H54 (cell line): ENCODE data around the gene TFG.
A peak's percentile ranks its signal among the peaks of the same experiment; 100 is the strongest.

Source experiments
- DNase-seq: peaks from one replicate; pipeline ENCODE4 v3.0.0; 2011; ENCODE audit warnings: low spot score, mixed read lengths; ENCODE audit not compliant: insufficient read length
- FAIRE-seq: peaks from 3 replicates; lab custom pipeline; 2011; peaks lifted over from hg19 to GRCh38; lab: Jason Lieb, UNC
- POLR2A ChIP-seq: IDR thresholded peaks from 2 replicates; pipeline ENCODE4 v1.6.1; 2011; ENCODE audit warnings: low read depth, mild to moderate bottlenecking, low read length

TFG gene

DNA sequence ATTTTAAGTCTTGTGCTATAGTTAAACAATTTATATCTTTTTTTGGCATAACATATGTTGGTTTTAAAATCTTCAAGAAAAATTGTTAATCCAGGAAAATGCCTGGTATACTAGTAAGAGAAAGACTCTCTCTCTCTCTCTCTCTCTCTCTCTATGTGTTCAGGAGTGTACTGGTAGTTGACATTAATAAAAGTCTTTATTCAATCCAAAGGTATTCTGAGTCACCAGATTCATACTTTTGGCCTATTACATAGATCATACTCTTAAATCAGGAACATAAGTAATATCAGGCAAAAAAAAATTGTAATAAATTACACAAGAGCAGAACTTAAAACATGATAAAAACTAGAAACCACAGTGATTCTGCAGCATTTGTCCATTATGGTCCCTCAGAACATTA is 70.2 kb downstream of the TFG start:
- no peak for FAIRE-seq
- DNase-seq: no peak
- no peak for TF ChIP-seq POLR2A

DNA sequence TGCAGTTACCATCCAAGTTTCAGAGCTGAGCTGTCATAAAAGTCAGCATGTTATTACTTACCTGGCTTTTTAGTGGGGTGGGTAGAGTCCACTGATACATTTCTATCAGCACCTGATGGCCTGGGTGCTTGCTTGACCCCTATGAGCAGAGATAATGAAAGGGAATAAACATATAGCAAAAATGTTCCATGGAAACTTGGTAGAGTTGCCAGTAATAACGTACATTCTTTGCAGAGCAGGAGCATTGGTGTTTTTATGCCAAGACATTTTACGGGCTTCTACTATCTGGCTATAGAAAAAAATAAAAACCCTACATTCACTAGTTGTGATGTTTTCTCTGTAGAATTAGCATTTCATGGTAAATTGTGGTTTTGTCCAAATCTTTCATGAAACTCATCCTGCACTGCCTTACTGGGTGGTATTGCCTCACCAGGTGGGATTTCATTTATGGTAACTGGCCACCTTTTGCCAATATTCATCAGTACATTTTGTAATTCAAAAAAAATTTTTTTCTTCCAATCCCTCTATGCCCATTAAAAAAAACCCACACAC is 70.9 kb downstream of the TFG start:
- DNase-seq (no peak), FAIRE-seq (no peak)
- TF ChIP-seq POLR2A: no peak

DNA sequence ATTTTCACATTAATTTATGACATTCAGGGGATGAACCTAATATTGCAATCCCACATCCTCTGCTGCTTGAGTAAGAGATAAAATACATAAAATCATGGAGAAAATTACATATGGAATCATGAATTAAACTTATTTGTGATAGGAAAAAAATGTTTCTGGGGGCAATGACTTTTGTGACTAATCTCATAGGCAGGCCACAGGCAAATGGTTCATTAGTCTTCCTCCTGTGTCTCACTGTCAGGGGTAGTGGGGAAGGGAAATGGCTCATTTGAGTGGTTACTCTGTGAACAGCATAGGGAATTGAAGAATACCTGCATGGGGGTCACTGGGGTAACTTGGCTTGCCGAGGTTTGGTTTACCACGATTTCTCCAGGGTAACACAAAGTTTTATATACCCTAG is 72.0 kb downstream of the TFG start:
- TF ChIP-seq POLR2A: no peak
- no peak for DNase-seq
- peak; percentile 87 for FAIRE-seq

DNA sequence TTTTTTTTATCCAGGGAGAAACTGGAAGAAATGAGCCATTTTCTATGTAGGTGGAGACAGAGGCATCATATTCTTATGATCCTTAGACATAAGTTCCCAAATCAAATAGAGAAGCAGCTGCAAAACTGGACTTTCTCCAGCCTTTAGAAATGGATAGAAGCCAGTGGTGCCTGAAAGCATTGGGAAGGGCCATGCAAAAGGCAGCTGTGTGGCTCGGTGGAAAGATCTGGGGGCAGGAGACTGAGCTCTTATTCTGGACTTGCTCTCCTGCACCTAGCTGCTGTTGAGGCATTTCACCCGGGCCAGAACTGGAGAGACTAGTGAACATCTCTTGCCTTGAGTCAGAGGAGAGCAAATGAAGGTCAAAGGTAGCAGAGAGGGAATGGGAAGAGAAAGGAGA is 73.1 kb downstream of the TFG start:
- FAIRE-seq (no peak), DNase-seq (no peak)
- TF ChIP-seq POLR2A: no peak

DNA sequence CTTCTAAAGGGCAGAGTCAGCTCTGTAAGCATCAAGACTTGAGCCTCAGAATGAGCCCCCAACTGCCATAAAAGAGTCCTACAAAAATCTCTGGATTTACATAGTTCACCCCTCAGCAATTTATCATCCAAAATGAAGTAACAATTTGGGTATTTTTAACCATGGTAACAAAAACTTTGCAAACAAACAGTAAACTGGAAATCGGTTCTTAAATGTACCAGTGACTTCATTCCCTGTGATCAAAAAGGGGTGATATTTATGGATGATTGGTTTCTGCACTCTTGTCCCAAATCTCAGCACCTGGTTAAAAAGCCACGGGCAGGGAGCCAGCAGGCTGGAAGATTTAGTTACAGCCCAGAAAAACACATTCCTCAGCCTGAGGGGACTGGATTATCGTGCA is 73.6 kb downstream of the TFG start:
- no peak for TF ChIP-seq POLR2A
- no peak for FAIRE-seq
- no peak for DNase-seq

DNA sequence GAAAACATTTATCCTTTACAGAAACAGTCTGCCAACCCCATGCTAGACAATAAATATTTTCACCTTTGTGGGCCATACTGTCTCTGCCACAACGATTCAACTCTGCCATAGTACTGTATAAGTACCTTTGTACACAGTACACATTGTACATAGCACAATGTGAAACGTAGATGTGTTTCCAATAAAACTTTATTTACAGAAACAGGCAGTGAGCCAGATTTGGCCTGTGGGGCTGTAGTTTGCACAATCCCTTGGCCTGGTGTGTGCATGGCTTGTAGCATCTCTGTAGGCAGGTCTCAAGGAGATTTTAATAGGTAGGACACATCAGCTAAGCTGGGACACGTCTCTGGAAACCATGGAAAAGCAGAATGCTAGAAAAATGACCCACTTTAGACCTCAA is 74.3 kb downstream of the TFG start:
- FAIRE-seq (peak; percentile 11), DNase-seq (no peak)
- TF ChIP-seq POLR2A: no peak

DNA sequence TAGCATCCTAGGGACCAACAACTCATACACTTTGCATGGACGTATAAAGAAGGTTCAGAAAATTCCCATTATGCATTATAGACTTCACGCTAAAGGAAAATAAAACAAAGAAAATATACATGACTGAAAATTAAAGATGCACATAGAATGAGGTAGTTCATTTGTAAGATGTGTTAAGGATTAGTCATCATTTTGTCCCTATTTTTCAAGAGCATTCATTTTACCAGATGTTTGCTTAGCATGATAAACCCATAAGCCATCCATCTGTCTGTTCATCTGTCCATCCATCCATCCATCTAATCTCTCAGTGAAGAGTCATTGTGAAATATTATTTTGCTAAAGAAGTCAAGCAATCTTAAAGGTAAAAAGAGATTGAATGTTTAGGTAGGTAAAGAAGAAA is 80.3 kb downstream of the TFG start:
- DNase-seq: no peak
- peak; percentile 48 for FAIRE-seq
- TF ChIP-seq POLR2A: no peak

DNA sequence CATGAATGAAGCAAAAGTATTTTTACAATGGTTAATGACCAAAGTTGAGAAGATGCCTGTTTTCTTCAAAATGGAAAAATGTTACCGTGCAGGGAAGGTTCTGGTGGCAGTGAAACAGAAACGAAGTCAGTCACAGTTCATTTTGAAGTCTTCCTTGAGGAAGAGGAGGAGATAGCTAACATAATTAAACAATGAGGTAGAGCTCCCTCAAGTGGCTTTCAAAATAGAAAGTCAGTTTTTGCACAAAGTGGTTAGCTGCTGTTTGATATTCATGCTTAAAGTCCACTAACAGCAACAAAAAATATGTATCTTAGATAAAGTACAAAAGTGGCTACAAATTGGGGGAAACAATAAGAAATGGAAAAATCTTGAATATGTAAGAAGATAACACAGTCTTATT is 87.3 kb downstream of the TFG start:
- no peak for DNase-seq
- no peak for TF ChIP-seq POLR2A
- peak; percentile 92 for FAIRE-seq

DNA sequence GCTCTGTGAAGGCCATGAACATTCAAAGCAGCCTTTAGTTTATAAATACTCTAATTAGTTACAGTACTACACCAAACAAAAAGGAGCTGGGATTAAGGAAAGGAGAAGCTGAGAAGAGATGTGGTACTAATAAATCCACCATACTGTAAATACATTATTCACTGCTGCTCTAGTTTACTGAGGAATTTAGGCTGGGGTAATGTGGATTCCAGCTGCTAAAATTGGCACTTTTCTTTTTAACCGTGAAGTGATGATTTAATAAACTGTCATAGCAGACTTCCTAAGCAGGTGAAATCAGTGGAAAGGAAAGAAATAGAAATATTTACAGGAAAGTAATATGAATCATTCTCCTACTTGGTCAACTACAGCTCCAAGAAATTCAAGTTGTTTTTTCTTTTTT is 88.7 kb downstream of the TFG start:
- no peak for DNase-seq
- FAIRE-seq: no peak
- no peak for TF ChIP-seq POLR2A
